Common myeloid progenitor, CD34-positive (primary cell): ENCODE measurements around the gene ATXN7.

Source experiments
- CTCF ChIA-PET: fragments of 350-600 bp; sonication (Branson Sonifier 250); formaldehyde crosslinking; loops from one replicate; lab custom pipeline; 2021; ENCODE audit warnings: antibody characterized with exemption; lab: Charles Lee
- POLR2A ChIA-PET: fragments of 350-600 bp; sonication (Branson Sonifier 250); formaldehyde crosslinking; loops from one replicate; lab custom pipeline; 2021; ENCODE audit warnings: antibody characterized with exemption; lab: Charles Lee
- DNase-seq, 3 donors: peaks; one replicate each; pipeline versions ENCODE4 v3.0.0 to v3.0.0-alpha.2; 2013
- H3K27ac ChIP-seq, 2 experiments: 1 replicate in 1 of 2; 2 replicates in 1 of 2; pipeline ENCODE4 v1.7.0; 2013; ENCODE audit warnings: inconsistent platforms in 2 of 2, low read length in 2 of 2, mild to moderate bottlenecking in 2 of 2, low read depth in 1 of 2, moderate library complexity in 1 of 2; ENCODE audit not compliant: severe bottlenecking in 2 of 2, insufficient read depth in 1 of 2, poor library complexity in 1 of 2
- H3K27me3 ChIP-seq, 5 experiments: replicated peaks in 2 of 5; 1 replicate in 3 of 5; 2 replicates in 2 of 5; pipeline versions ENCODE4 v1.6.1 to v1.7.0; 2013; ENCODE audit warnings: low read length in 4 of 5, mild to moderate bottlenecking in 2 of 5, moderate library complexity in 2 of 5, inconsistent platforms in 1 of 5; ENCODE audit not compliant: insufficient read depth in 5 of 5, control insufficient read depth in 4 of 5
- H3K36me3 ChIP-seq, 4 experiments: 1 replicate in 2 of 4; 2 replicates in 2 of 4; pipeline versions ENCODE4 v1.6.1 to v1.7.0; 2013; ENCODE audit warnings: low read length in 3 of 4, control low read depth in 1 of 4, mild to moderate bottlenecking in 1 of 4; ENCODE audit not compliant: control insufficient read depth in 4 of 4, insufficient read depth in 4 of 4
- H3K4me1 ChIP-seq, 4 experiments: 1 replicate in 3 of 4; 2 replicates in 1 of 4; pipeline versions ENCODE4 v1.6.1 to v1.7.1; 2013; ENCODE audit warnings: low read length in 3 of 4, mild to moderate bottlenecking in 3 of 4, control low read depth in 1 of 4, inconsistent platforms in 1 of 4, moderate library complexity in 1 of 4; ENCODE audit not compliant: control insufficient read depth in 4 of 4, insufficient read depth in 4 of 4; ENCODE audit errors: control extremely low read depth in 1 of 4
- H3K4me3 ChIP-seq, 7 experiments: 1 replicate in 4 of 7; 2 replicates in 3 of 7; pipeline versions ENCODE4 v1.5.1 to v1.7.0; 2013; ENCODE audit warnings: mild to moderate bottlenecking in 7 of 7, low read length in 6 of 7, moderate library complexity in 6 of 7, inconsistent platforms in 2 of 7, low read depth in 2 of 7, control low read depth in 1 of 7; ENCODE audit not compliant: insufficient read depth in 4 of 7, control insufficient read depth in 1 of 7; ENCODE audit errors: extremely low read depth in 1 of 7
- H3K9me3 ChIP-seq, 5 experiments: 1 replicate in 4 of 5; 2 replicates in 1 of 5; pipeline versions ENCODE4 v1.6.1 to v1.7.1; 2013; ENCODE audit warnings: low read length in 4 of 5, mild to moderate bottlenecking in 2 of 5, inconsistent platforms in 1 of 5, low read depth in 1 of 5, moderate library complexity in 1 of 5; ENCODE audit not compliant: control insufficient read depth in 4 of 5, insufficient read depth in 2 of 5; ENCODE audit errors: control extremely low read depth in 1 of 5
- WGBS: methylation state at CpG from one replicate; pipeline ENCODE4 v1.1.5; 2013; ENCODE audit not compliant: insufficient coverage; 5-methylcytosine and 5-hydroxymethylcytosine counted together

ATXN7 gene

GRCh38 chr3:63986831-63987230 lies 123.2 kb downstream of the ATXN7 start:
- ChIA-PET CTCF (interaction anchor here (1.5 to 17.2 kb wide), 3 partner anchors 8 to 23 kb away, joined by 3 to 257 read pairs (median 177); no protein-coding TSS in a partner anchor), POLR2A (no interaction called here)
- no CpG with 5 or more reads among the region's 2 CpGs for WGBS
- no peak for DNase-seq
- H3K4me3 ChIP-seq = no peak overlapping the region
- peaks cover 0 to 6% (median 2%) of the 10 kb centered on the region in 4 experiments for H3K4me1 ChIP-seq
- H3K27ac ChIP-seq = no peak overlapping the region
- no peaks in the 10 kb centered on the region for H3K9me3 ChIP-seq
- peaks cover 29 to 97% (median 75%) of the 10 kb centered on the region in 4 experiments for H3K36me3 ChIP-seq
- H3K27me3 ChIP-seq = no peaks in the 10 kb centered on the region

GRCh38 chr3:63988943-63989342 lies 125.3 kb downstream of the ATXN7 start:
- no peak overlapping the region for H3K27ac ChIP-seq
- H3K36me3 ChIP-seq = peaks cover 32 to 96% (median 77%) of the 10 kb centered on the region in 4 experiments
- ChIA-PET CTCF (interaction anchor here (1.0 to 12.7 kb wide), 7 partner anchors 9 to 73 kb away, joined by 3 to 202 read pairs (median 4); no protein-coding TSS in a partner anchor), POLR2A (no interaction called here)
- WGBS = 74% methylated on average over 2 of the region's 4 CpGs
- no peaks in the 10 kb centered on the region for H3K9me3 ChIP-seq
- no peaks in the 10 kb centered on the region for H3K4me1 ChIP-seq
- no peaks in the 10 kb centered on the region for H3K27me3 ChIP-seq
- H3K4me3 ChIP-seq = no peak overlapping the region
- no peak for DNase-seq

DNA sequence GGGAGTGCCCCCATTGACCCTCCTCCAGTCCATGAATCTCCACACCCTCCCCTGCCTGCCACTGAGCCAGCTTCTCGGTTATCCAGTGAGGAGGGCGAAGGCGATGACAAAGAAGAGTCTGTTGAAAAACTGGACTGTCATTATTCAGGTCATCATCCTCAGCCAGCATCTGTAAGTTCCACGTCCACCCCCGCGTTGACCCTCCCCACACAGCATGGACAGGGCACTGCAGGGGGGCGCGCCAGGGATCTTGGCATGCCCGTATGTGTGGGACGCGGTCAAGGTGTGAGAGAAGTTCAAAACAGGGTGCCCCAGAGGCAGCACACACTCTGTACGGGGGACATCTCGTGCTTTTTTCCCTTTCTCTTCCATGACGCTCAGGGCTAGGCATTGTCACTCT lies 126.5 kb downstream of the ATXN7 start:
- no peaks in the 10 kb centered on the region for H3K4me1 ChIP-seq
- no peak overlapping the region for H3K4me3 ChIP-seq
- H3K36me3 ChIP-seq = peaks cover 23 to 93% (median 79%) of the 10 kb centered on the region in 4 experiments
- no peak for DNase-seq
- ChIA-PET CTCF (interaction anchor here (0.9 to 12.7 kb wide), 6 partner anchors 11 to 172 kb away, joined by 3 to 202 read pairs (median 4); no protein-coding TSS in a partner anchor), POLR2A (interaction anchor here (0.5 kb wide), 1 partner anchor 121 kb away, joined by 3 read pairs; no protein-coding TSS in a partner anchor)
- 99% methylated on average over 14 of the region's 14 CpGs for WGBS
- H3K9me3 ChIP-seq = no peaks in the 10 kb centered on the region
- H3K27me3 ChIP-seq = no peaks in the 10 kb centered on the region
- H3K27ac ChIP-seq = no peak overlapping the region

- Histone ChIP-seq H3K27ac (no peak overlapping the region), H3K4me3 (no peak overlapping the region), H3K4me1 (no peaks in the 10 kb centered on the region), H3K9me3 (no peaks in the 10 kb centered on the region), H3K27me3 (no peaks in the 10 kb centered on the region), H3K36me3 (peaks cover 25 to 93% (median 79%) of the 10 kb centered on the region in 4 experiments)
- CTCF ChIA-PET = interaction anchor here (0.6 to 12.7 kb wide), 7 partner anchors 12 to 173 kb away, joined by 3 to 202 read pairs (median 3); no protein-coding TSS in a partner anchor
- POLR2A ChIA-PET = interaction anchor here (0.5 kb wide), 1 partner anchor 122 kb away, joined by 3 read pairs; no protein-coding TSS in a partner anchor
- 93% methylated on average over 4 of the region's 5 CpGs for WGBS
- no peak for DNase-seq
Measured at GRCh38 chr3:63990733-63991132, 127.1 kb downstream of the ATXN7 start.

- H3K4me1 ChIP-seq = no peaks in the 10 kb centered on the region
- CTCF ChIA-PET = interaction anchor here (0.9 to 12.7 kb wide), 6 partner anchors 13 to 108 kb away, joined by 3 to 202 read pairs (median 4); no protein-coding TSS in a partner anchor
- POLR2A ChIA-PET = no interaction called here
- 100% methylated on average over 1 of the region's 3 CpGs for WGBS
- H3K9me3 ChIP-seq = no peaks in the 10 kb centered on the region
- no peak overlapping the region for H3K4me3 ChIP-seq
- no peak overlapping the region for H3K27ac ChIP-seq
- DNase-seq = no peak
- peaks cover 29 to 93% (median 83%) of the 10 kb centered on the region in 4 experiments for H3K36me3 ChIP-seq
- H3K27me3 ChIP-seq = no peaks in the 10 kb centered on the region
Measured at GRCh38 chr3:63991666-63992065, 128.0 kb downstream of the ATXN7 start.

- H3K4me3 ChIP-seq = no peak overlapping the region
- H3K27me3 ChIP-seq = no peaks in the 10 kb centered on the region
- 94% methylated on average over 3 of the region's 5 CpGs for WGBS
- no peak overlapping the region for H3K27ac ChIP-seq
- DNase-seq = no peak
- H3K36me3 ChIP-seq = peaks cover 32 to 93% (median 80%) of the 10 kb centered on the region in 4 experiments
- H3K9me3 ChIP-seq = no peaks in the 10 kb centered on the region
- H3K4me1 ChIP-seq = no peaks in the 10 kb centered on the region
- ChIA-PET CTCF (interaction anchor here (0.8 to 12.7 kb wide), 10 partner anchors 12 to 73 kb away, joined by 3 to 202 read pairs (median 6); no protein-coding TSS in a partner anchor), POLR2A (no interaction called here)
Measured at GRCh38 chr3:63992516-63993209, 129.0 kb downstream of the ATXN7 start.
